Measurements from ENCODE around the gene CD37.

The CD37 gene

DNA sequence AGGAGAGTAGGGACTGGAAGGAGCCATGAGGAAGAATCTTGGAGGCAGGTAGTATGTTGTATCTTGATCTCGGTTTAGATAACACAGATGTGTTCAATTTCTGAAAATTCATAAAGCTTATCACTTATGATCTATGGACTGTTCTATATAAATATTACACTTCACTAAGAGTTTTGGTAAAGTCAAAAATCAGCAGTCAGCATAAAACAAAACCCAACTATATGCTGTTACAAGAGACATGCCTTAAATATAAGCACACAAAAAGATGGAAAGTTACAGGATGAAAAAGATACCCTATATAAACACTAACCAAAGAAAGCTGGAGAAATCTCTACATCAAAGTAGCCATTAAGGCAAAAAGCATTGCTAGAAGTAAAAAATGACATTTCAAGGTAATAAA, 48.4 kb downstream of the CD37 start:
- DNase-seq = no peak

DNA sequence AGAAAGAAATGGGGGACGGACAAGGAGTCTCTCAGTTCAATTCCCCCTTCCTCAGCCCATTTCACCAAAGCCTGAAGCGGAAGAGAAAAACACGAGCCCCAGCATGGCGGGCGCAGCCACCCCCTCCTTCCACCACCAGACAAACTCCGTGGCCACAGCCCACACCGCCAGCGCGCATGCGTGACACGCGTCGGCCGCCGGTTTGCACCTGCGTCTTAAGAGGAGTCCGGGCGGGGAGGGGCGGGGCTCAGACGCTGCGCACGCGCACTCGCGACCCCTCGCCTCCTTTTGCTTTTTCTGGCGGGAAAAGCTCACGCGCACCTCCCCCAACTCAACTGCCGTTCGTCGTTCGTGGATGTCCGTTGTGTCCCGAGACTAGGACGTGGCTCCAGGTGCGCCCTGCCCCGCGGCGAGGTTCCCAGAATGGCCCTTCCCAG, 52.7 kb downstream of the CD37 start, which contains the start of gene KASH5:
KASH5 (plus strand) TSS at position 314 of the 437 bp plus-strand sequence. CDS start 2,635 bp downstream, outside the sequence.
- peak in 1 of 3 experiments; percentile 24 for DNase-seq

DNA sequence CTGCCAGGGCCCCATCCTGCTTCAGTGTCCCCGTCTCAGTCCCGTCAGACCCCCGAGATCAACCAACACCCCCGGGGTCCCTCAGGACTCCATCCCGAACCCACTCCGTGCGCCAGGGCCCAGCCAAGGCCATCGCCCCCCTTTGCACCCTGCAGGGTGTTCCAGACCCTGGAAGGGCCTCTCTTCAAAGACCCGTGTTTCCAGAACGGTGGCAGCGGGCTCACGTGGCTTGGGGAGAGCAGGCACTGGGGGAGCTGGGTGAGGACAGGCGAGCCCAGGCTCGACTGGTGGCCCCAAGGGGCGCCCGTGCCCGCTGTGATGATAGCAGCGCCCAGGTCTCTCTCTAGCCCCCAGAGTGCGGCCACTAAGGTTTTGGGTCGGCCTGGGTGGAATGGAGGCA, 54.2 kb downstream of the CD37 start:
- DNase-seq = no peak
